DND-41 (cell line): Measurements from ENCODE around the gene PDLIM7.
A peak's percentile ranks its signal among the peaks of the same experiment; 100 is the strongest.

Source experiments
- ATAC-seq: fragments of 200-7000 bp; cut with Tn5 transposase; 3 replicates; pipeline ENCODE4 v1.9.1; 2021; ENCODE audit warnings: low read depth; ENCODE audit not compliant: insufficient read depth
- DNase-seq: peaks from one replicate; pipeline ENCODE4 v3.0.0-alpha.2; 2020
- H2AFZ ChIP-seq: 2 replicates; pipeline ENCODE4 v1.6.0; 2012; ENCODE audit warnings: low read depth, low read length
- H3K27ac ChIP-seq: 2 replicates; pipeline ENCODE4 v1.5.1; 2012; ENCODE audit warnings: low read length, inconsistent platforms
- H3K27me3 ChIP-seq: fragments of 200-600 bp; sonication (generic); 2 replicates; pipeline ENCODE4 v1.6.0; 2012; ENCODE audit warnings: low read length, mild to moderate bottlenecking, inconsistent platforms; ENCODE audit not compliant: insufficient read depth, poor library complexity
- H3K36me3 ChIP-seq: 2 replicates; pipeline ENCODE4 v1.5.1; 2012; ENCODE audit warnings: low read length, inconsistent platforms; ENCODE audit not compliant: insufficient read depth
- H3K4me1 ChIP-seq: 2 replicates; pipeline ENCODE4 v1.5.1; 2012; ENCODE audit warnings: mild to moderate bottlenecking, low read length; ENCODE audit not compliant: insufficient read depth
- H3K4me2 ChIP-seq: 2 replicates; pipeline ENCODE4 v1.6.0; 2012; ENCODE audit warnings: mild to moderate bottlenecking, moderate library complexity, low read length, inconsistent platforms; ENCODE audit not compliant: insufficient read depth
- H3K4me3 ChIP-seq, 2 experiments: fragments of 200-600 bp in 1 of 2; shearing (Covaris generic) in 1 of 2; 2 replicates each; pipeline ENCODE4 v1.5.1; 2012 to 2016; ENCODE audit warnings: inconsistent platforms in 2 of 2, low read length in 2 of 2, mild to moderate bottlenecking in 2 of 2, low read depth in 1 of 2, moderate library complexity in 1 of 2
- H3K79me2 ChIP-seq: 2 replicates; pipeline ENCODE4 v1.6.0; 2012; ENCODE audit warnings: low read length, inconsistent platforms; ENCODE audit not compliant: insufficient read depth
- H3K9ac ChIP-seq: 2 replicates; pipeline ENCODE4 v1.6.0; 2012; ENCODE audit warnings: low read depth, mild to moderate bottlenecking, inconsistent platforms, low read length, moderate library complexity
- H3K9me3 ChIP-seq: 2 replicates; pipeline ENCODE4 v1.5.1; 2012; ENCODE audit warnings: low read length, moderate library complexity, mild to moderate bottlenecking, inconsistent platforms; ENCODE audit not compliant: insufficient read depth, severe bottlenecking
- H4K20me1 ChIP-seq: 2 replicates; pipeline ENCODE4 v1.6.0; 2012; ENCODE audit warnings: low read length; ENCODE audit not compliant: insufficient read depth
- CTCF ChIP-seq: IDR thresholded peaks from 2 replicates; pipeline ENCODE4 v1.5.1; 2012; ENCODE audit warnings: borderline replicate concordance, low read length, moderate library complexity, mild to moderate bottlenecking; ENCODE audit not compliant: poor library complexity, severe bottlenecking; ENCODE audit errors: extremely low read depth
- EZH2 ChIP-seq: IDR thresholded peaks from 3 replicates; pipeline ENCODE4 v1.6.1; 2012; ENCODE audit warnings: borderline replicate concordance, low read depth, mild to moderate bottlenecking, moderate library complexity, low read length, inconsistent platforms; ENCODE audit not compliant: severe bottlenecking

Gene PDLIM7

DNA sequence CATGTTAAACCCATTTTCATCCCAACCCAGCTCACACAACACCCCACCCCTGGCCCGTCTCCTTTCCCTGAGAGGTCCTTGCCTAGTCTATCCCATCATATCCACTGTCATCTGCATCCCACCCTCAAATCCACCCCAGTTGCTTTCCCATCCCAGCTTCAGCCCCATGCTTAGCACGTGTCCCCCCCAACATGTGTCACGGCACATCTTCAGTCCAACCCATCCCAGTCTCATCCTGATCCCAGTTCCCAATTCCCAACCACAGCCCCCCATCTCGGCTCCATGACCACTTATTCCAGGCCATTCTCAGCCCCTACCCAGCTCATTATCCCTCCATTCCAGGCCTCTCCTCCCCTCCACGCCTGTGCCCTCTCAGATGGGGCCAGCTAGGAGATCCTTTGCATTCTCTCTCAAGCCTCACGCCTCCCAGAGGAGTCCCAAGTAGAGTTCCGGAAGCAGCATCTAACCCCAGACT is 23.4 kb downstream of the PDLIM7 start:
- no peaks in the 10 kb centered on the region for H3K9me3 ChIP-seq
- no peak for ATAC-seq
- peaks cover 46% of the 10 kb centered on the region for H4K20me1 ChIP-seq
- H3K27ac ChIP-seq, result no peak overlapping the region
- TF ChIP-seq EZH2, result no peak
- TF ChIP-seq CTCF, result no peak
- no peak overlapping the region for H3K9ac ChIP-seq
- peaks cover 22% of the 10 kb centered on the region for H3K36me3 ChIP-seq
- H3K4me2 ChIP-seq, result peak overlapping the region; percentile 96
- peaks cover 24% of the 10 kb centered on the region for H3K4me1 ChIP-seq
- peaks cover 5% of the 10 kb centered on the region for H3K27me3 ChIP-seq
- H3K79me2 ChIP-seq, result peaks cover 34% of the 10 kb centered on the region
- no peak for DNase-seq
- H3K4me3 ChIP-seq, result 0 out of 4 replicates have a peak overlapping the region, but pooled peaks of 1 of the 2 experiments have one; percentile 82
- H2AFZ ChIP-seq, result peak overlapping the region; percentile 38; the same call in 1 of the 2 replicates

DNA sequence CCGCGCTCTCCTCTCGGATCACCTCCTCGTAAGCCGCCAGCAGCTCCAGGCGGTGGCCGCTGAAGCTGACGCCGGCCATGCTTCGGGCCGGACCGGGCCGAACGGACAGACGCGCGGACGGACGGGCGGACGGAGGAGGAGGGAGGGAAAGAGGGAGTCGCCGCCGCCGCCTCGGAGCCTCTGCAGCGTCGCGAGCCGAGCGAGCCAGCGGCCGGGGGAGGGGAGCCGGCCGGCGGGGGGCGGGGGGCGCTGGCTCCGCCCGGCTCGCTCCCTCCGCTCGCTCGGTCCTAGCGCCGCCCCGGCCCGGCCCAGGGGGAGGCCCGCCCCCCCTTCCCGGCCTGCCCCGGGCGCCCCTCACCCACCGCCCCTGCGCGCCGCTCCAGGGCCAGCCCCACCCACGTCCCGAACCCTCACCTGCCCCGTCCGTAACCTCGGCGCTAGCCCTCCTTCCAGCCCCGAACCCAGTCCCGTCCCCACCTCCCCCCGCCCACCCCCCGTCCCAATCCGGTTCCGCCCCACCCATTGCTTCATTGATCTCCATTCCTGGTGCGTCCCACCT is 23.9 kb downstream of the PDLIM7 start, which contains the start of gene DBN1:
Gene DBN1 (minus strand): TSS at position 192 of the 559 bp plus-strand sequence. CDS start 113 bp downstream, at position 79.
- peak within 1 kb of the TSS; percentile 77 to 82 for H3K4me3 ChIP-seq
- ATAC-seq, result peak; percentile 73
- H4K20me1 ChIP-seq, result peaks cover 52% of the 10 kb centered on the region
- TF ChIP-seq CTCF, result no peak
- no peak for TF ChIP-seq EZH2
- H3K36me3 ChIP-seq, result peaks cover 27% of the 10 kb centered on the region
- H3K27ac ChIP-seq, result peak within 1 kb of the TSS; percentile 67
- peaks cover 34% of the 10 kb centered on the region for H3K79me2 ChIP-seq
- peaks cover 24% of the 10 kb centered on the region for H3K4me1 ChIP-seq
- peak within 1 kb of the TSS; percentile 96 for H3K4me2 ChIP-seq
- peak; percentile 62 for DNase-seq
- H3K9me3 ChIP-seq, result no peaks in the 10 kb centered on the region
- peak within 1 kb of the TSS; percentile 80 for H2AFZ ChIP-seq
- H3K9ac ChIP-seq, result peak within 1 kb of the TSS; percentile 79
- peaks cover 5% of the 10 kb centered on the region for H3K27me3 ChIP-seq

DNA sequence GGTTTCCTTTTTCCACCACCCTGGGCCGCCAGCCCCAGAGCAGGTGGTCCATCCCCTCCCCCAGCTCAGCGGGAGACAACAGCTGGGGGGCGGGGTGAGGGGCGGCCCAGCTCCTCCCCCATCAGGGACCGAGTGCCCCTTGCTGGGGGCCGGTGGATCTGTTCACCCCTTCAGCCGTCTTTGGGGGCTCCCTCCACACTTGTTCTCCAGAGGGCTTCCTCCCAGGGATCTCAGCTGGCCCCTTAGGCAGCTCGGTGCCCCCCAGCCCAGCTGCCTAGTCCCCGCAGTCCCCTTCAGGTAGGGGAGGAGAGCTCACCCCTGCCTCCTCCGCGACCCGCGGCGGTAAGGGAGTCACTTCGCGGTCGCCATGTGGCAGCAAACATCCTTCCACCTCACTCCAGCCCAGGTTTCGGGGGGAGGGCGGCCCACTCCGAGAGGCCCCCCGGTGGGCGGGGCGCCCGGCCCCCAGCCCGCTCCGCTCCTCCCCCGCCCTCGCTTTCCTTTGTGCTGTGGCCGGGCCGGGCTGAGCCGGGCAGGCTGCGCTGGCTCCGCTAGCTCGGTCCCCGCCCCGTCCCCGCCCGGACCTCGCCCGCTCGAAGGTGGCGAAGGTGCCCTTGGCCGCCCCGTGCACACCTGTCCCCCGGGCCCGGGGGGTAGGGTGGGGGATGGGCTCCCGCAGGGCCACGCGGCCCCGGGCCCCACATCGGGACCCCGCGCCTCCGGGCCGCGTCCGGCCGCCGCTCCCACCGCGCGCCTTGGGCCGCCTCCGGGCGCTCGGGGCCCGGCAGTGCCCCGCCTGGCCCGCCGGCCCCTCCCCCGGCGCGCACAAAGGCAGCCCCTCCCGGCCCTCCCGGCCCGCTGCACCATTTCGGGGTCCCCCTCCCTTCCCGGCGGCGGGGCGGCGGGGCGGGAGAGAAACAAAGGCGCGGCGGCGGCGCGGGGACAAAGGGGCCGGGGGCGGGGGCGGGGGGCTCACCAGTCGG is 24.7 kb downstream of the PDLIM7 start:
- H3K4me2 ChIP-seq, result peak overlapping the region; percentile 96
- H3K4me1 ChIP-seq, result peaks cover 24% of the 10 kb centered on the region
- DNase-seq (peak; percentile 84), ATAC-seq (peak; percentile 73)
- no peaks in the 10 kb centered on the region for H3K9me3 ChIP-seq
- H3K27me3 ChIP-seq, result peaks cover 5% of the 10 kb centered on the region
- peak overlapping the region; percentile 79 for H3K9ac ChIP-seq
- TF ChIP-seq EZH2 (no peak), CTCF (peak; percentile 26)
- H2AFZ ChIP-seq, result peak overlapping the region; percentile 80
- H3K4me3 ChIP-seq, result peak overlapping the region; percentile 77 to 82
- peaks cover 57% of the 10 kb centered on the region for H4K20me1 ChIP-seq
- peak overlapping the region; percentile 67 for H3K27ac ChIP-seq
- H3K36me3 ChIP-seq, result peaks cover 34% of the 10 kb centered on the region
- peaks cover 34% of the 10 kb centered on the region for H3K79me2 ChIP-seq
